Measurements from ENCODE around the gene ZNF814.
"Not testable (repeated sequence)": the region's sequence is repeated elsewhere in the genome, so short reads cannot be mapped to it uniquely, and the experiment has no call there.

Gene ZNF814

DNA sequence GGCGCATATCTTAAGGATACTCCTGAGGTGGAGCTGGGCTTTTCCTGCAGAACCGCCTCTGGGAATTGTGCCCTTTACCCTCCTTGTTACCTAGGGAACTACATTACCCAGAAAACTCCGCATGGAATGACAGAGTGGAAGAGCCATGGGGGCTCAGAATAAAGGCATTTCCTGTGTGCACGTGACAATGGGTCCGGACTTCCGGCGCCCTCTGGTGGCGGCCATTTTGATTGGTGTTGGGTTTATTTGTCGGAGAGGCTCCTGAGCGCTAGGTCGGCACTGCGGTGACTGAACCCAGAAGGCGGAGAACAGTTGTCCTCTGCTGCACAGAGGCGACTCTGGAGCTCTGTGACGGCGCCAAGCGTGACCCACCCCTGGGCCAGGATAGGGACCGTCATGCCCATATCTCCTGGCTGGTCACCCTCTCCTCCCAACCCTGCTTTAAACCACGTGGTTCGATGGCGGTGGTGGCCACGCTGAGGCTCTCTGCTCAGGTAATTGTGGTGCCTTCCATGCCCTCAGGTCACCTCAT, 58.7 kb downstream of the ZNF814 start, which contains the start of gene ZNF587B:
ZNF587B (plus strand) TSS at position 229 of the 532 bp plus-strand sequence; CDS start at position 459, 230 bp downstream.
- CTCF ChIA-PET = interaction anchor here (0.9 to 1.2 kb wide), 3 partner anchors 11 to 423 kb away, joined by 3 to 4 read pairs (median 3); no protein-coding TSS in a partner anchor
- POLR2A ChIA-PET = interaction anchor here (0.7 kb wide), 1 partner anchor 44 kb away, joined by 3 read pairs; no protein-coding TSS in a partner anchor
- DNase-seq (ENCODE audit: low read depth, low spot score) = no peak
- H3K4me3 ChIP-seq (ENCODE audit: low read depth, low read length) = peak within 1 kb of the TSS; percentile 56
- TF ChIP-seq, protein P1, sequence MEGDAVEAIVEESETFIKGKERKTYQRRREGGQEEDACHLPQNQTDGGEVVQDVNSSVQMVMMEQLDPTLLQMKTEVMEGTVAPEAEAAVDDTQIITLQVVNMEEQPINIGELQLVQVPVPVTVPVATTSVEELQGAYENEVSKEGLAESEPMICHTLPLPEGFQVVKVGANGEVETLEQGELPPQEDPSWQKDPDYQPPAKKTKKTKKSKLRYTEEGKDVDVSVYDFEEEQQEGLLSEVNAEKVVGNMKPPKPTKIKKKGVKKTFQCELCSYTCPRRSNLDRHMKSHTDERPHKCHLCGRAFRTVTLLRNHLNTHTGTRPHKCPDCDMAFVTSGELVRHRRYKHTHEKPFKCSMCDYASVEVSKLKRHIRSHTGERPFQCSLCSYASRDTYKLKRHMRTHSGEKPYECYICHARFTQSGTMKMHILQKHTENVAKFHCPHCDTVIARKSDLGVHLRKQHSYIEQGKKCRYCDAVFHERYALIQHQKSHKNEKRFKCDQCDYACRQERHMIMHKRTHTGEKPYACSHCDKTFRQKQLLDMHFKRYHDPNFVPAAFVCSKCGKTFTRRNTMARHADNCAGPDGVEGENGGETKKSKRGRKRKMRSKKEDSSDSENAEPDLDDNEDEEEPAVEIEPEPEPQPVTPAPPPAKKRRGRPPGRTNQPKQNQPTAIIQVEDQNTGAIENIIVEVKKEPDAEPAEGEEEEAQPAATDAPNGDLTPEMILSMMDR (IDR thresholded peaks at IDR 0.05; ENCODE audit: insufficient read depth, low read length, missing control alignments) = peak; percentile 17

DNA sequence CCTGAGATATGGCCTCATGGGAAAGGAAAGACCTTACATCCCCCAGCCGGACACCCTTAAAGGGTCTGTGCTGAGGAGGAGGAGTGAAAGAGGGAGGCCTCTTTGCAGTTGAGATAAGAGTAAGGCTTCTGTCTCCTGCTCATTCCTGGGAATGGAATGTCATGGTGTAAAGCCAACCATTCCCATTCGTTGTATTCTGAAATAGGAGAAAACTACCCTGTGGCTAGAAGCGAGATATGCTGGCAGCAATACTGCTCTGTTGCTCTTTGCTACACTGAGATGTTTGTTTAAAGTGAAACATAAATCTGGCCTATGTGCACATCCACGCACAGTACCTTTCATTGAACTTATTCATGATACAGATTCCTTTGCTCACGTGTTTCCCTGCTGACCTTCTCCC, 59.5 kb downstream of the ZNF814 start:
- TF ChIP-seq, protein P1 (IDR thresholded peaks at IDR 0.05; ENCODE audit: insufficient read depth, low read length, missing control alignments) = no peak
- CTCF ChIA-PET = interaction anchor here (0.9 to 1.0 kb wide), 2 partner anchors 10 to 74 kb away, joined by 3 to 4 read pairs; no protein-coding TSS in a partner anchor
- POLR2A ChIA-PET = no interaction called here
- no peak overlapping the region for H3K4me3 ChIP-seq (ENCODE audit: low read depth, low read length)
- no peak for DNase-seq (ENCODE audit: low read depth, low spot score)

DNA sequence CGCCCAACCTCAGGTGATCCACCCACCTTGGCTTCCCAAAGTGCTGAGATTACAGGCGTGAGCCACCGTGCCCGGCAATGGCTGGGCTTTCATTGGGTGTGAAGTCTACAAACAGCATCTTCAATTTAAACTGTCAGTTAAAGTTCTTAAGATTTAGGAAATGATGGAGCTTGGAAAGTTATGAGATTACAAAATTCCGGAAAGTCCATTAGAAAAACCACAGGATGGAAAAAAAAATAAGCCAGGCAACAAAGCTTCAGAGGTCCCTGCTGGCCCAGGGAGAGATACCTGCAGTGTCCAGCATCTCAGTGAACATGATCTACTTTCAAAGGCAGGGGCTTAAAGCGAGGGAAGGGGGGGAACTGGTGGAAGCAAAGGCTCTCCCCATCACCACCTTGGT, 63.3 kb downstream of the ZNF814 start:
- ChIA-PET CTCF (no interaction called here), POLR2A (no interaction called here)
- no peak for DNase-seq (ENCODE audit: low read depth, low spot score)
- TF ChIP-seq, protein P1 (IDR thresholded peaks at IDR 0.05; ENCODE audit: insufficient read depth, low read length, missing control alignments) = no peak
- no peak overlapping the region for H3K4me3 ChIP-seq (ENCODE audit: low read depth, low read length)

DNA sequence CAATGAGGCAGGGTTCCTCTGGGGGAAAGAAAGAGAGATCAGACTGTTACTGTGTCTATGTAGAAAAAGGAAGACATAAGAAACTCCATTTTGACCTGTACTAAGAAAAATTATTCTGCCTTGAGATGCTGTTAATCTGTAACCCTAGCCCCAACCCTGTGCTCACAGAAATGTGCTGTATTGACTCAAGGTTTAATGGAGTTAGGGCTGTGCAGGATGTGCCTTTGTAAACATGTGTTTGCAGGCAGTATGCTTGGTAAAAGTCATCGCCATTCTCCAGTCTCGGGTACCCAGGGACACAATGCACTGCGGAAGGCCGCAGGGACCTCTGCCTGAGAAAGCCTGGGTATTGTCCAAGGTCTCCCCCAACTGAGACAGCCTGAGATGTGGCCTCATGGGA, 65.2 kb downstream of the ZNF814 start:
- DNase-seq (ENCODE audit: low read depth, low spot score); POLR2A ChIA-PET; H3K4me3 ChIP-seq (ENCODE audit: low read depth, low read length); CTCF ChIA-PET: not testable (repeated sequence)

DNA sequence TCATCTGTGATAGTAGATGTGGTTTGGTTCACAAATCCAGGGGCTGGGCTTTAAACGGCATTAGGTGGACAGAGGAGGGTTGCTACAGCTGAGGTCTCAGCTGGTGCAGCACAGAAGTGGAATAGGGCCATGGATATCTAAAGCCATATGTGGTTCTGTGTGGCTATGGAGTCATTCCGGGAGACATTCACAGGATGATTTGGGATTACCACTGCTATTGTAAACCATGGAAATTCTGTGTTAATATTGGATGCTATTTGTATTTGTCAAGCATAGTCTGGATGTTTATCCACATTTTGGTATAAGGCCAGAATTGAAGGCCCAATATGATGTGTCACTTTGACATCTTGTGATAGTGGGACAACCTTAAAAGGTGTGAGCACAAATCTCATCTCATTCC, 65.7 kb downstream of the ZNF814 start:
- DNase-seq (ENCODE audit: low read depth, low spot score); POLR2A ChIA-PET; H3K4me3 ChIP-seq (ENCODE audit: low read depth, low read length); CTCF ChIA-PET: not testable (repeated sequence)

DNA sequence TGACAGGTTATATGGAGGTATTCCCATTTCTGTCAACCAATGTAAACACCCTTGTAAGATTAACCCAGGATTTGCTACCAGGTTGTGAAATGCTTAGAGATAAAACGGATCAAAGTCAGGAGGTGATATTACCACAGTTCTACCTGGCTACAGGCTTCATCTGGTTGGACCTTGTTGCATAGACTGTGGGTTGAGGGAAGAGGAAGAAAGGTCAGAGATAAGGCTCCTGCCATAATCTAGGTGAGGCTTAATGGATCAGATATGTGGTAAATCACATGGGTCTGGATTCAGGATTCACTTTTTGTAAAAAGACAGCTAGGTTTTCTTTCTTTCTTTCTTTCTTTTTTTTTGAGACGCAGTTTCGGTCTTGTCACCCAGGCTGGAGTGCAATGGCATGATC, 67.3 kb downstream of the ZNF814 start:
- DNase-seq (ENCODE audit: low read depth, low spot score); H3K4me3 ChIP-seq (ENCODE audit: low read depth, low read length); CTCF ChIA-PET: not testable (repeated sequence)
- POLR2A ChIA-PET = interaction anchor here (1.5 kb wide), 1 partner anchor 52 kb away, joined by 3 read pairs; the partner anchor contains the start of gene ZNF586

DNA sequence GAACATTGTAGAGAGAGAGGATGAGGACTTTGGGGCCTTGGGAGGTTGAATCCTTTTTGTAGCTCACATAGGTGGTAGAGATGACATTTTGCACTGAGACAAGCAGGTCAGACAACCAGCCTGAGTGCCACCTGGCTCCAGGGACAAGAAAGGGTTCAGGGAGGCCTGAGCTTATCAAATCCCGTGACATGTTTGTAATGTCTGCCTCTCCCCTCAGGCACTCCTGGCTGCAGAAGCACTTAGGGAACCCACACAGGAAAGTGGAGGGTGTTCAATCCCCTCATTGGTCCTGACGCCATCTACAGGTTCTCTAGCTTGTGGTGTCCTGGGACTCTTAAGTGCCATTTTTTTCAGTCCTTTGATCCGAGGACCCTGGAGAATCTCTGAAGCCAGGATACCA, 67.7 kb downstream of the ZNF814 start:
- H3K4me3 ChIP-seq (ENCODE audit: low read depth, low read length) = peak overlapping the region; percentile 96
- DNase-seq (ENCODE audit: low read depth, low spot score); CTCF ChIA-PET: not testable (repeated sequence)
- POLR2A ChIA-PET = interaction anchor here (1.5 kb wide), 1 partner anchor 52 kb away, joined by 3 read pairs; the partner anchor contains the start of gene ZNF586

DNA sequence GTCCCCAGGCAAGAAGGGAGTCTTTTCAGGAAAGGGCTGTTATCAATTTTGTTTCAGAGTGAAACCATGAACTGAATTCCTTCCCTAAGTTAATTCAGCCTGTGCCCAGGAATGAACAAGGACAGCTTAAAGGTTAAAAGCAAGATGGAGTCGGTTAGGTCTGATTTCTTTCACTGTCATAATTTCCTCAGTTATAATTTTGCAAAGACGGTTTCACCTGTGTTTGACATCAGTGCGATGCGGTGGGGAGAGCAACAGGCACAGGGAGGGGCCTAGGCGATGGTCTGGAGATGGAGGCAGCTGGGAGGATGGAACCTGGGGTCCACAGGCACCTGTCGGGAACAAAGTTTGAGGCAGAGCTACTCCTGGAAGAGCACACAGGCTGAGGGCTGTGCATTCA, 68.2 kb downstream of the ZNF814 start:
- ChIA-PET CTCF (no interaction called here), POLR2A (interaction anchor here (1.1 to 1.6 kb wide), 3 partner anchors 51 to 112 kb away, joined by 3 to 5 read pairs (median 3); partner anchors contain the start of genes ZNF154, ZNF417 and ZNF586)
- TF ChIP-seq, protein P1 (IDR thresholded peaks at IDR 0.05; ENCODE audit: insufficient read depth, low read length, missing control alignments) = no peak

More for the DNA sequence above, 68.2 kb downstream of the ZNF814 start:
- H3K4me3 ChIP-seq (ENCODE audit: low read depth, low read length) = peak overlapping the region; percentile 96
- no peak for DNase-seq (ENCODE audit: low read depth, low spot score)
